Measurements from ENCODE around the gene PRKCA.

The PRKCA gene

GRCh38 chr17:66764506-66764905, 462.1 kb downstream of the PRKCA start:
- DNase-seq (ENCODE audit: low spot score) = no peak

- no peak for DNase-seq (ENCODE audit: low spot score)
These were observed 464.9 kb downstream of the PRKCA start for GRCh38 chr17:66767154-66767933.

- DNase-seq (ENCODE audit: low spot score) = no peak
These were observed 467.5 kb downstream of the PRKCA start for GRCh38 chr17:66769911-66770310.

- no peak for DNase-seq (ENCODE audit: low spot score)
These were observed 469.9 kb downstream of the PRKCA start for GRCh38 chr17:66772148-66772812.

- DNase-seq (ENCODE audit: low spot score) = peak; percentile 34
These were observed 472.9 kb downstream of the PRKCA start for GRCh38 chr17:66775271-66775670.

- no peak for DNase-seq (ENCODE audit: low spot score)
These were observed 473.5 kb downstream of the PRKCA start for GRCh38 chr17:66775881-66776400.

GRCh38 chr17:66776999-66777688, 474.7 kb downstream of the PRKCA start:
- no peak for DNase-seq (ENCODE audit: low spot score)

GRCh38 chr17:66777689-66778225, 475.3 kb downstream of the PRKCA start:
- DNase-seq (ENCODE audit: low spot score) = no peak

GRCh38 chr17:66778531-66779236, 476.3 kb downstream of the PRKCA start:
- DNase-seq (ENCODE audit: low spot score) = no peak

GRCh38 chr17:66779237-66779606, 476.8 kb downstream of the PRKCA start:
- no peak for DNase-seq (ENCODE audit: low spot score)

GRCh38 chr17:66781135-66781534, 478.7 kb downstream of the PRKCA start:
- DNase-seq (ENCODE audit: low spot score) = no peak

GRCh38 chr17:66782851-66783250, 480.4 kb downstream of the PRKCA start:
- no peak for DNase-seq (ENCODE audit: low spot score)

GRCh38 chr17:66783656-66784381, 481.4 kb downstream of the PRKCA start:
- no peak for DNase-seq (ENCODE audit: low spot score)

- no peak for DNase-seq (ENCODE audit: low spot score)
These were observed 482.4 kb downstream of the PRKCA start for GRCh38 chr17:66784621-66785364.

GRCh38 chr17:66786107-66786506, 483.7 kb downstream of the PRKCA start:
- DNase-seq (ENCODE audit: low spot score) = peak; percentile 20

- DNase-seq (ENCODE audit: low spot score) = no peak
These were observed 485.5 kb downstream of the PRKCA start for GRCh38 chr17:66787914-66788313.

- DNase-seq (ENCODE audit: low spot score) = no peak
These were observed 486.7 kb downstream of the PRKCA start for GRCh38 chr17:66789093-66789492.

GRCh38 chr17:66789961-66790437, 487.6 kb downstream of the PRKCA start:
- DNase-seq (ENCODE audit: low spot score) = no peak

- DNase-seq (ENCODE audit: low spot score) = no peak
These were observed 488.2 kb downstream of the PRKCA start for GRCh38 chr17:66790501-66791061.

GRCh38 chr17:66791347-66791746, 488.9 kb downstream of the PRKCA start:
- no peak for DNase-seq (ENCODE audit: low spot score)
